ENCODE measurements around the gene GALNT3.

The GALNT3 gene

DNA sequence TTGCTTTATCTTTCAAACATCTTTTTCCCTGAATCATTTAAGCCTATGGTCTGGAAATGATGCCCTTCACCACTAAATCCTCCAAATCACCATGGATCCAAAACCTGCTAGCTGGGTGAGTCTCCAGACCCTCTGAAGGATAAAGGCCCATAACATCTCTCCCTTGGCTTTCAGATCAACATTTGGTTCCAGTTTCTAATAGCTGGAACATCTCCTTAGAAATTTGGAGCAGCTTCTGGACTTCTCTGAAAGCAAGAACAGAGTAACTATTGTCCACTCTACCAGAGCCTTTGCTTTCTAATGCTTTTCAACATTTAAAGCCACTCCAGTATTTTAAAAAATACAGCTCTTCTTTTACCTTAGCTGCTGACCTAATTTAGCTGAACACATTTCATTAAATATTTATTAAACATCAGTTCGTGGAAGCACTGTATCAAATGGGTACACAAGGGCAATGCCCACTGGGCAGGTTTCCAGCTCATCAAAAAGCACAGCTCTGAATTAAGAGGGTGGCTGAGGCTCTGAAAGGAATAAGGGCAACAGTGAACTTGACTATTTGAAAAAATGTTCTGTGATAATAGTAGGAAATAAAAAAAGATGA, 75.3 kb downstream of the GALNT3 start:
- TF ChIP-seq FOXP2 (optimal IDR thresholded peaks at IDR 0.05; ENCODE audit: borderline replicate concordance, extremely low read depth, extremely low read length, insufficient read depth) = no peak
- TF ChIP-seq, protein P1, sequence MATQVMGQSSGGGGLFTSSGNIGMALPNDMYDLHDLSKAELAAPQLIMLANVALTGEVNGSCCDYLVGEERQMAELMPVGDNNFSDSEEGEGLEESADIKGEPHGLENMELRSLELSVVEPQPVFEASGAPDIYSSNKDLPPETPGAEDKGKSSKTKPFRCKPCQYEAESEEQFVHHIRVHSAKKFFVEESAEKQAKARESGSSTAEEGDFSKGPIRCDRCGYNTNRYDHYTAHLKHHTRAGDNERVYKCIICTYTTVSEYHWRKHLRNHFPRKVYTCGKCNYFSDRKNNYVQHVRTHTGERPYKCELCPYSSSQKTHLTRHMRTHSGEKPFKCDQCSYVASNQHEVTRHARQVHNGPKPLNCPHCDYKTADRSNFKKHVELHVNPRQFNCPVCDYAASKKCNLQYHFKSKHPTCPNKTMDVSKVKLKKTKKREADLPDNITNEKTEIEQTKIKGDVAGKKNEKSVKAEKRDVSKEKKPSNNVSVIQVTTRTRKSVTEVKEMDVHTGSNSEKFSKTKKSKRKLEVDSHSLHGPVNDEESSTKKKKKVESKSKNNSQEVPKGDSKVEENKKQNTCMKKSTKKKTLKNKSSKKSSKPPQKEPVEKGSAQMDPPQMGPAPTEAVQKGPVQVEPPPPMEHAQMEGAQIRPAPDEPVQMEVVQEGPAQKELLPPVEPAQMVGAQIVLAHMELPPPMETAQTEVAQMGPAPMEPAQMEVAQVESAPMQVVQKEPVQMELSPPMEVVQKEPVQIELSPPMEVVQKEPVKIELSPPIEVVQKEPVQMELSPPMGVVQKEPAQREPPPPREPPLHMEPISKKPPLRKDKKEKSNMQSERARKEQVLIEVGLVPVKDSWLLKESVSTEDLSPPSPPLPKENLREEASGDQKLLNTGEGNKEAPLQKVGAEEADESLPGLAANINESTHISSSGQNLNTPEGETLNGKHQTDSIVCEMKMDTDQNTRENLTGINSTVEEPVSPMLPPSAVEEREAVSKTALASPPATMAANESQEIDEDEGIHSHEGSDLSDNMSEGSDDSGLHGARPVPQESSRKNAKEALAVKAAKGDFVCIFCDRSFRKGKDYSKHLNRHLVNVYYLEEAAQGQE (IDR thresholded peaks at IDR 0.05; ENCODE audit: insufficient read depth in 1 of 2, low read depth in 2 of 2, low read length in 2 of 2) = no peak
- no peak for TF ChIP-seq TAF1 (IDR thresholded peaks at IDR 0.05; ENCODE audit: borderline replicate concordance, insufficient read depth, low read length)
- TF ChIP-seq POLR2AphosphoS5 (IDR thresholded peaks at IDR 0.05; ENCODE audit: low read depth, low read length) = no peak
- TF ChIP-seq SIN3A (IDR thresholded peaks at IDR 0.05; ENCODE audit: borderline replicate concordance, insufficient read depth, low read length) = no peak

GRCh38 chr2:165716091-165716490, 78.0 kb downstream of the GALNT3 start:
- TF ChIP-seq, protein P1 (IDR thresholded peaks at IDR 0.05; ENCODE audit: insufficient read depth in 1 of 2, low read depth in 2 of 2, low read length in 2 of 2) = no peak
- TF ChIP-seq POLR2AphosphoS5 (IDR thresholded peaks at IDR 0.05; ENCODE audit: low read depth, low read length) = no peak
- TF ChIP-seq TAF1 (IDR thresholded peaks at IDR 0.05; ENCODE audit: borderline replicate concordance, insufficient read depth, low read length) = no peak
- no peak for TF ChIP-seq SIN3A (IDR thresholded peaks at IDR 0.05; ENCODE audit: borderline replicate concordance, insufficient read depth, low read length)
- no peak for TF ChIP-seq FOXP2 (optimal IDR thresholded peaks at IDR 0.05; ENCODE audit: borderline replicate concordance, extremely low read depth, extremely low read length, insufficient read depth)

DNA sequence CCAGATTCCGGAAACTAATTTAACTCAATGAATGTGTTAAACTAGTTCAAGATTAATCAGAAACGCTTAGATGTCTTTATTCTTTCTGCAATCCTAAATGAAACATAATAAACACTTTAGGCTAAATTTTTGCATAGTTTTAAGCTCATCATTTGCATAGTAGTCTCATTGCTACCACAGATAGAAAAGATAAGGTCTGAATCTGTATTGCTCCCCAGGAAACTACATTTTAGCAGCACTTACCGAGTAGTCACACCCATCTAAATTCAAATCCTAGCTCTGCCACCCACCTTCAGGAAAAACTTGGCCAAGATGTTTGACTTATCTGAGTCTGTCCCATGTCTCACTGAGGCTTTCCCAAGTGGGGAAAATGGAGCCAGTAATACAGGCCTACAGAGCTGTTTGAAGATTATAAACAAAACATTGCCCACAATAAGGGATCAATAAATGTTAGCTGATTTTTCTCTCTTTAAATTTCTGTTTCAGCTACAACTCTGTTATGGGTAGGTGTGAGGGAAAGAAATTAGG, 87.0 kb downstream of the GALNT3 start:
- TF ChIP-seq SIN3A (IDR thresholded peaks at IDR 0.05; ENCODE audit: borderline replicate concordance, insufficient read depth, low read length) (no peak), FOXP2 (optimal IDR thresholded peaks at IDR 0.05; ENCODE audit: borderline replicate concordance, extremely low read depth, extremely low read length, insufficient read depth) (no peak), POLR2AphosphoS5 (IDR thresholded peaks at IDR 0.05; ENCODE audit: low read depth, low read length) (no peak), TAF1 (IDR thresholded peaks at IDR 0.05; ENCODE audit: borderline replicate concordance, insufficient read depth, low read length) (no peak)
- TF ChIP-seq, protein P1 (IDR thresholded peaks at IDR 0.05; ENCODE audit: insufficient read depth in 1 of 2, low read depth in 2 of 2, low read length in 2 of 2) = no peak

DNA sequence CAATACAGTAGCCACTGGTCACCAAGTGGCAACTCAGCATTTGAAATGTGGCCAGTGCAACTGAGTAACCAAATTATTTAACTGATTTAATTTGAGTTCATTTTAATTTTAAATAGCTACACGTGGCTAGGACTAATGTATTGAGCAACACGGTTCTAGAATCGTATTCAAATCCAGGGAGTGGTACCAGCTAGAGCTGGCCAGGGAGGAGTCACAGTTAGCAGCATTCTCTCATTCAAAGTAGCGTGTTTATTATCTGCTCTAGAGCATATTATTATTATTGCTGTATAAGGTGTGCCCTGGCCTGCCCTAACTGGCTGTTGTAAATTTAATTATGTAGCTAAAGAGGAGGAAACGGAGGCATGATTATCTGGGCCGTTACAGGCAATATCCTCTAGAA, 92.9 kb downstream of the GALNT3 start:
- no peak for TF ChIP-seq POLR2AphosphoS5 (IDR thresholded peaks at IDR 0.05; ENCODE audit: low read depth, low read length)
- TF ChIP-seq, protein P1 (IDR thresholded peaks at IDR 0.05; ENCODE audit: insufficient read depth in 1 of 2, low read depth in 2 of 2, low read length in 2 of 2) = no peak
- no peak for TF ChIP-seq TAF1 (IDR thresholded peaks at IDR 0.05; ENCODE audit: borderline replicate concordance, insufficient read depth, low read length)
- no peak for TF ChIP-seq SIN3A (IDR thresholded peaks at IDR 0.05; ENCODE audit: borderline replicate concordance, insufficient read depth, low read length)
- no peak for TF ChIP-seq FOXP2 (optimal IDR thresholded peaks at IDR 0.05; ENCODE audit: borderline replicate concordance, extremely low read depth, extremely low read length, insufficient read depth)

All from PFSK-1 (cell line).